Peyer's patch (tissue), 4 donors: ENCODE results near the gene APOBEC3G. TPM values are rescaled to one million over a fixed set of nuclear protein-coding genes. Genes with fewer than 3 reads are reported as not detected.
A peak's percentile ranks its signal among the peaks of the same experiment; 100 is the strongest.

Source experiments
- DNase-seq, 3 donors: peaks; one replicate each; pipeline ENCODE4 v3.0.0-alpha.2; 2017 to 2019
- H3K27ac ChIP-seq, 4 donors: fragments of 200-600 bp; sonication (generic); one replicate each; pipeline ENCODE4 v1.5.1; 2016 to 2019
- H3K27me3 ChIP-seq, 2 donors: fragments of 200-600 bp; sonication (generic); one replicate each; pipeline ENCODE4 v1.5.1; 2019
- H3K36me3 ChIP-seq, 3 donors: fragments of 200-600 bp; sonication (generic); one replicate each; pipeline ENCODE4 v1.5.1; 2016 to 2019
- H3K4me1 ChIP-seq, 4 donors: fragments of 200-600 bp; sonication (generic); one replicate each; pipeline ENCODE4 v1.5.1; 2016 to 2019
- H3K4me3 ChIP-seq, 4 donors: fragments of 200-600 bp; sonication (generic); 1 replicate in 3 of 4; 2 replicates in 1 of 4; pipeline ENCODE4 v1.5.1; 2016 to 2019; ENCODE audit warnings: mild to moderate bottlenecking in 1 of 4
- H3K9me3 ChIP-seq, 4 donors: fragments of 200-600 bp; sonication (generic); one replicate each; pipeline ENCODE4 v1.5.1; 2016 to 2019; ENCODE audit warnings: mild to moderate bottlenecking in 1 of 4
- POLR2A ChIP-seq, 2 donors: fragments of 450-650 bp; IDR thresholded peaks; one replicate each; pipeline ENCODE4 v1.5.1; 2017; ENCODE audit warnings: antibody characterized with exemption in 2 of 2, mild to moderate bottlenecking in 2 of 2, moderate library complexity in 2 of 2
- total RNA-seq, 4 donors: library from RNA; depleted of rRNA; stranded (reverse); fragments of >200 nt; gene quantifications; one replicate each; pipeline ENCODE4 v1.1.0, GENCODE V29; 2016
- TF ChIP-seq, protein P1 (sequence below), 6 experiments: fragments of 450-650 bp in 4 of 6; fragments of 200-600 bp in 2 of 6; sonication (generic) in 1 of 6; IDR thresholded peaks; one replicate each; pipeline ENCODE4 v1.5.1; 2017 to 2019; ENCODE audit warnings: antibody characterized with exemption in 6 of 6, mild to moderate bottlenecking in 3 of 6, moderate library complexity in 1 of 6

APOBEC3G gene
- total RNA-seq, 4 donors from 2014 or later, result 2.1 to 8.3 (median 4.7) TPM

GRCh38 chr22:39098026-39098425, 21.0 kb downstream of the APOBEC3G start:
- Histone ChIP-seq H3K27ac (peak overlapping the region in 2 of 4 donors; percentile 52 to 69), H3K36me3 (no peaks in the 10 kb centered on the region)

GRCh38 chr22:39098576-39098975, 21.5 kb downstream of the APOBEC3G start:
- TF ChIP-seq, protein P1, sequence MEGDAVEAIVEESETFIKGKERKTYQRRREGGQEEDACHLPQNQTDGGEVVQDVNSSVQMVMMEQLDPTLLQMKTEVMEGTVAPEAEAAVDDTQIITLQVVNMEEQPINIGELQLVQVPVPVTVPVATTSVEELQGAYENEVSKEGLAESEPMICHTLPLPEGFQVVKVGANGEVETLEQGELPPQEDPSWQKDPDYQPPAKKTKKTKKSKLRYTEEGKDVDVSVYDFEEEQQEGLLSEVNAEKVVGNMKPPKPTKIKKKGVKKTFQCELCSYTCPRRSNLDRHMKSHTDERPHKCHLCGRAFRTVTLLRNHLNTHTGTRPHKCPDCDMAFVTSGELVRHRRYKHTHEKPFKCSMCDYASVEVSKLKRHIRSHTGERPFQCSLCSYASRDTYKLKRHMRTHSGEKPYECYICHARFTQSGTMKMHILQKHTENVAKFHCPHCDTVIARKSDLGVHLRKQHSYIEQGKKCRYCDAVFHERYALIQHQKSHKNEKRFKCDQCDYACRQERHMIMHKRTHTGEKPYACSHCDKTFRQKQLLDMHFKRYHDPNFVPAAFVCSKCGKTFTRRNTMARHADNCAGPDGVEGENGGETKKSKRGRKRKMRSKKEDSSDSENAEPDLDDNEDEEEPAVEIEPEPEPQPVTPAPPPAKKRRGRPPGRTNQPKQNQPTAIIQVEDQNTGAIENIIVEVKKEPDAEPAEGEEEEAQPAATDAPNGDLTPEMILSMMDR (IDR thresholded peaks at IDR 0.05), result no peak
- no peak for TF ChIP-seq POLR2A (IDR thresholded peaks at IDR 0.05)
- Histone ChIP-seq H3K27ac (peak overlapping the region in 1 of 4 donors; percentile 69), H3K4me1 (peaks cover 0 to 29% (median 0%) of the 10 kb centered on the region in 4 donors), H3K36me3 (no peaks in the 10 kb centered on the region), H3K4me3 (no peak overlapping the region), H3K9me3 (no peaks in the 10 kb centered on the region), H3K27me3 (no peaks in the 10 kb centered on the region)
- no peak for DNase-seq

More at GRCh38 chr22:39098026-39098425, 21.0 kb downstream of the APOBEC3G start:
- Histone ChIP-seq H3K9me3 (no peaks in the 10 kb centered on the region), H3K4me1 (peaks cover 0 to 29% (median 0%) of the 10 kb centered on the region in 4 donors), H3K27me3 (no peaks in the 10 kb centered on the region), H3K4me3 (no peak overlapping the region)
- DNase-seq, result no peak
- no peak for TF ChIP-seq POLR2A (IDR thresholded peaks at IDR 0.05)
- TF ChIP-seq, protein P1 (IDR thresholded peaks at IDR 0.05), result no peak

- Histone ChIP-seq H3K4me3 (no peak overlapping the region), H3K4me1 (peaks cover 0 to 29% (median 0%) of the 10 kb centered on the region in 4 donors), H3K9me3 (no peaks in the 10 kb centered on the region), H3K27ac (no peak overlapping the region), H3K27me3 (no peaks in the 10 kb centered on the region), H3K36me3 (no peaks in the 10 kb centered on the region)
- DNase-seq, result no peak
- no peak for TF ChIP-seq POLR2A (IDR thresholded peaks at IDR 0.05)
- TF ChIP-seq, protein P1 (IDR thresholded peaks at IDR 0.05), result no peak
Measured at GRCh38 chr22:39101226-39101625, 24.2 kb downstream of the APOBEC3G start.

GRCh38 chr22:39103431-39103830, 26.4 kb downstream of the APOBEC3G start:
- Histone ChIP-seq H3K36me3 (no peaks in the 10 kb centered on the region), H3K4me3 (no peak overlapping the region), H3K4me1 (peaks cover 0 to 15% (median 0%) of the 10 kb centered on the region in 4 donors), H3K9me3 (no peaks in the 10 kb centered on the region), H3K27ac (no peak overlapping the region), H3K27me3 (no peaks in the 10 kb centered on the region)
- DNase-seq, result no peak
- no peak for TF ChIP-seq POLR2A (IDR thresholded peaks at IDR 0.05)
- TF ChIP-seq, protein P1 (IDR thresholded peaks at IDR 0.05), result no peak

- no peaks in the 10 kb centered on the region for H3K9me3 ChIP-seq
- DNase-seq, result no peak
- no peak overlapping the region for H3K27ac ChIP-seq
- no peak overlapping the region for H3K4me3 ChIP-seq
- H3K36me3 ChIP-seq, result no peaks in the 10 kb centered on the region
- no peaks in the 10 kb centered on the region for H3K4me1 ChIP-seq
- H3K27me3 ChIP-seq, result no peaks in the 10 kb centered on the region
- TF ChIP-seq POLR2A (IDR thresholded peaks at IDR 0.05), result no peak
- TF ChIP-seq, protein P1 (IDR thresholded peaks at IDR 0.05), result no peak
Measured at GRCh38 chr22:39106326-39106725, 29.3 kb downstream of the APOBEC3G start.

DNA sequence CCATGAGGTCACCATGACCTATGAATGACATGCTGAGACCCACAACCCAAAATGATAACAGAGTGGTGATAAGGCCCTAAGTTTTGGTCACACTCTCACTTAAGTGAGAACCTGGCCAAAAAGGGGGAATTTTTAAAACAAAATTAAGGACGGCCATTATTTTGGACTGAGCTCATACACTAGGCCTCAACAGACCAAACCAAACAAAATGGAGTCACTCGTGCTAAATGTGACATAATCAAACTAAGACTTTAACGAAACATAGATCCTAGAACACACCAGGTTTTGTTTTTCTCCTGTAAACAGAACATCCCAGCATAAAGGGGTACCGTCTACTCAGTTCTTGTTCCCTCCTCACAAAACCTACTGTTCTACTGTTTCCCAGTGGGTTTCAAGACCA, 31.4 kb downstream of the APOBEC3G start:
- no peak overlapping the region for H3K4me3 ChIP-seq
- no peaks in the 10 kb centered on the region for H3K4me1 ChIP-seq
- H3K36me3 ChIP-seq, result no peaks in the 10 kb centered on the region
- DNase-seq, result no peak
- H3K27ac ChIP-seq, result no peak overlapping the region
- no peaks in the 10 kb centered on the region for H3K9me3 ChIP-seq
- H3K27me3 ChIP-seq, result no peaks in the 10 kb centered on the region
- TF ChIP-seq, protein P1 (IDR thresholded peaks at IDR 0.05), result no peak
- no peak for TF ChIP-seq POLR2A (IDR thresholded peaks at IDR 0.05)
